Liver (tissue), 3 donors: Measurements from ENCODE around the gene TTF2.

Source experiments
- EGR1 ChIP-seq, 2 donors: IDR thresholded peaks; 2 replicates each; pipeline ENCODE4 v1.6.1; 2016 to 2018; ENCODE audit warnings: antibody characterized with exemption in 2 of 2, low read depth in 2 of 2
- HNF4G ChIP-seq: IDR thresholded peaks from 2 replicates; pipeline ENCODE4 v1.6.1; 2016; ENCODE audit warnings: antibody characterized with exemption
- JUND ChIP-seq, 2 donors: IDR thresholded peaks; 2 replicates each; pipeline ENCODE4 v1.6.1; 2016; ENCODE audit warnings: antibody characterized with exemption in 2 of 2
- NR2F2 ChIP-seq: IDR thresholded peaks from 2 replicates; pipeline ENCODE4 v1.6.1; 2016; ENCODE audit warnings: antibody characterized with exemption
- RAD21 ChIP-seq, 2 donors: IDR thresholded peaks; 2 replicates each; pipeline ENCODE4 v1.6.1; 2016; ENCODE audit warnings: antibody characterized with exemption in 2 of 2, mild to moderate bottlenecking in 2 of 2
- REST ChIP-seq: IDR thresholded peaks from 2 replicates; pipeline ENCODE4 v1.6.1; 2016; ENCODE audit warnings: antibody characterized with exemption, mild to moderate bottlenecking
- RXRA ChIP-seq, 2 donors: IDR thresholded peaks; 2 replicates each; pipeline ENCODE4 v1.6.1; 2017 to 2018; ENCODE audit warnings: antibody characterized with exemption in 2 of 2, mild to moderate bottlenecking in 1 of 2
- SP1 ChIP-seq: IDR thresholded peaks from 2 replicates; pipeline ENCODE4 v1.6.1; 2018; ENCODE audit warnings: antibody characterized with exemption, mild to moderate bottlenecking
- TAF1 ChIP-seq: conservative IDR thresholded peaks from 2 replicates; pipeline ENCODE4 v1.6.1; 2016; ENCODE audit warnings: antibody characterized with exemption, mild to moderate bottlenecking
- YY1 ChIP-seq: IDR thresholded peaks from 2 replicates; pipeline ENCODE4 v1.6.1; 2016; ENCODE audit warnings: antibody characterized with exemption, mild to moderate bottlenecking
- TF ChIP-seq, protein P1 (sequence below): fragments of 150-350 bp; IDR thresholded peaks from 2 replicates; pipeline ENCODE4 v1.5.1; 2017; ENCODE audit warnings: improper control_type of control experiment, low read depth, low read length; ENCODE audit not compliant: missing input control
- TF ChIP-seq, protein P2 (sequence below): IDR thresholded peaks from 2 replicates; pipeline ENCODE4 v1.6.1; 2016; ENCODE audit warnings: antibody characterized with exemption
- TF ChIP-seq, protein P3 (sequence below): IDR thresholded peaks from 2 replicates; pipeline ENCODE4 v1.6.1; 2016; ENCODE audit warnings: antibody characterized with exemption
- donor health status: healthy.
- donor health status: healthy.

- TF ChIP-seq, protein P1, sequence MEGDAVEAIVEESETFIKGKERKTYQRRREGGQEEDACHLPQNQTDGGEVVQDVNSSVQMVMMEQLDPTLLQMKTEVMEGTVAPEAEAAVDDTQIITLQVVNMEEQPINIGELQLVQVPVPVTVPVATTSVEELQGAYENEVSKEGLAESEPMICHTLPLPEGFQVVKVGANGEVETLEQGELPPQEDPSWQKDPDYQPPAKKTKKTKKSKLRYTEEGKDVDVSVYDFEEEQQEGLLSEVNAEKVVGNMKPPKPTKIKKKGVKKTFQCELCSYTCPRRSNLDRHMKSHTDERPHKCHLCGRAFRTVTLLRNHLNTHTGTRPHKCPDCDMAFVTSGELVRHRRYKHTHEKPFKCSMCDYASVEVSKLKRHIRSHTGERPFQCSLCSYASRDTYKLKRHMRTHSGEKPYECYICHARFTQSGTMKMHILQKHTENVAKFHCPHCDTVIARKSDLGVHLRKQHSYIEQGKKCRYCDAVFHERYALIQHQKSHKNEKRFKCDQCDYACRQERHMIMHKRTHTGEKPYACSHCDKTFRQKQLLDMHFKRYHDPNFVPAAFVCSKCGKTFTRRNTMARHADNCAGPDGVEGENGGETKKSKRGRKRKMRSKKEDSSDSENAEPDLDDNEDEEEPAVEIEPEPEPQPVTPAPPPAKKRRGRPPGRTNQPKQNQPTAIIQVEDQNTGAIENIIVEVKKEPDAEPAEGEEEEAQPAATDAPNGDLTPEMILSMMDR, result no peak
- TF ChIP-seq TAF1, result no peak
- no peak for TF ChIP-seq HNF4G
- TF ChIP-seq, protein P2, sequence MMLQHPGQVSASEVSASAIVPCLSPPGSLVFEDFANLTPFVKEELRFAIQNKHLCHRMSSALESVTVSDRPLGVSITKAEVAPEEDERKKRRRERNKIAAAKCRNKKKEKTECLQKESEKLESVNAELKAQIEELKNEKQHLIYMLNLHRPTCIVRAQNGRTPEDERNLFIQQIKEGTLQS, result no peak
- no peak for TF ChIP-seq RXRA (IDR thresholded peaks at IDR 0.05)
- TF ChIP-seq EGR1 (IDR thresholded peaks at IDR 0.05; ENCODE audit: low read depth in 2 of 2), result no peak
- TF ChIP-seq, protein P3, sequence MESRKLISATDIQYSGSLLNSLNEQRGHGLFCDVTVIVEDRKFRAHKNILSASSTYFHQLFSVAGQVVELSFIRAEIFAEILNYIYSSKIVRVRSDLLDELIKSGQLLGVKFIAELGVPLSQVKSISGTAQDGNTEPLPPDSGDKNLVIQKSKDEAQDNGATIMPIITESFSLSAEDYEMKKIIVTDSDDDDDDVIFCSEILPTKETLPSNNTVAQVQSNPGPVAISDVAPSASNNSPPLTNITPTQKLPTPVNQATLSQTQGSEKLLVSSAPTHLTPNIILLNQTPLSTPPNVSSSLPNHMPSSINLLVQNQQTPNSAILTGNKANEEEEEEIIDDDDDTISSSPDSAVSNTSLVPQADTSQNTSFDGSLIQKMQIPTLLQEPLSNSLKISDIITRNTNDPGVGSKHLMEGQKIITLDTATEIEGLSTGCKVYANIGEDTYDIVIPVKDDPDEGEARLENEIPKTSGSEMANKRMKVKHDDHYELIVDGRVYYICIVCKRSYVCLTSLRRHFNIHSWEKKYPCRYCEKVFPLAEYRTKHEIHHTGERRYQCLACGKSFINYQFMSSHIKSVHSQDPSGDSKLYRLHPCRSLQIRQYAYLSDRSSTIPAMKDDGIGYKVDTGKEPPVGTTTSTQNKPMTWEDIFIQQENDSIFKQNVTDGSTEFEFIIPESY, result no peak
- no peak for TF ChIP-seq SP1
- TF ChIP-seq RAD21 (IDR thresholded peaks at IDR 0.05), result no peak
- no peak for TF ChIP-seq REST
- TF ChIP-seq YY1, result no peak
- no peak for TF ChIP-seq NR2F2
- no peak for TF ChIP-seq JUND (IDR thresholded peaks at IDR 0.05)
Measured at GRCh38 chr1:117045644-117046043, 14.5 kb upstream of the TTF2 start.
